Measurements from ENCODE around the gene MSI2. TPM values are rescaled to one million over a fixed set of nuclear protein-coding genes. Genes with fewer than 3 reads are reported as not detected.

Gene MSI2
- total RNA-seq, 1 donor from 2014 or later: 33.8 TPM

- no peak for DNase-seq (ENCODE audit: low read depth)
- H3K36me3 ChIP-seq (ENCODE audit: control insufficient read depth, insufficient read depth, low read length): no peaks in the 10 kb centered on the region
- no peaks in the 10 kb centered on the region for H3K27me3 ChIP-seq (ENCODE audit: control insufficient read depth, insufficient read depth, low read length)
- H3K4me3 ChIP-seq (ENCODE audit: low read depth, low read length): no peak overlapping the region
- no peak for TF ChIP-seq CTCF (IDR thresholded peaks at IDR 0.05; ENCODE audit: insufficient read depth, low read length, poor library complexity, severe bottlenecking)
Observed at GRCh38 chr17:57379237-57379894, 123.0 kb downstream of the MSI2 start.

GRCh38 chr17:57379895-57380434 is 123.6 kb downstream of the MSI2 start:
- Histone ChIP-seq H3K27me3 (ENCODE audit: control insufficient read depth, insufficient read depth, low read length) (no peaks in the 10 kb centered on the region), H3K4me3 (ENCODE audit: low read depth, low read length) (no peak overlapping the region), H3K36me3 (ENCODE audit: control insufficient read depth, insufficient read depth, low read length) (no peaks in the 10 kb centered on the region)
- no peak for TF ChIP-seq CTCF (IDR thresholded peaks at IDR 0.05; ENCODE audit: insufficient read depth, low read length, poor library complexity, severe bottlenecking)
- no peak for DNase-seq (ENCODE audit: low read depth)

- H3K4me3 ChIP-seq (ENCODE audit: low read depth, low read length): no peak overlapping the region
- DNase-seq (ENCODE audit: low read depth): no peak
- TF ChIP-seq CTCF (IDR thresholded peaks at IDR 0.05; ENCODE audit: insufficient read depth, low read length, poor library complexity, severe bottlenecking): no peak
- no peaks in the 10 kb centered on the region for H3K27me3 ChIP-seq (ENCODE audit: control insufficient read depth, insufficient read depth, low read length)
- H3K36me3 ChIP-seq (ENCODE audit: control insufficient read depth, insufficient read depth, low read length): no peaks in the 10 kb centered on the region
Observed at GRCh38 chr17:57381498-57381897, 125.2 kb downstream of the MSI2 start.

GRCh38 chr17:57384219-57384618 is 127.9 kb downstream of the MSI2 start:
- H3K4me3 ChIP-seq (ENCODE audit: low read depth, low read length): no peak overlapping the region
- H3K36me3 ChIP-seq (ENCODE audit: control insufficient read depth, insufficient read depth, low read length): no peaks in the 10 kb centered on the region
- TF ChIP-seq CTCF (IDR thresholded peaks at IDR 0.05; ENCODE audit: insufficient read depth, low read length, poor library complexity, severe bottlenecking): no peak
- DNase-seq (ENCODE audit: low read depth): no peak
- no peaks in the 10 kb centered on the region for H3K27me3 ChIP-seq (ENCODE audit: control insufficient read depth, insufficient read depth, low read length)

- H3K36me3 ChIP-seq (ENCODE audit: control insufficient read depth, insufficient read depth, low read length): no peaks in the 10 kb centered on the region
- H3K27me3 ChIP-seq (ENCODE audit: control insufficient read depth, insufficient read depth, low read length): no peaks in the 10 kb centered on the region
- H3K4me3 ChIP-seq (ENCODE audit: low read depth, low read length): no peak overlapping the region
- TF ChIP-seq CTCF (IDR thresholded peaks at IDR 0.05; ENCODE audit: insufficient read depth, low read length, poor library complexity, severe bottlenecking): no peak
- DNase-seq (ENCODE audit: low read depth): no peak
Observed at GRCh38 chr17:57385975-57386374, 129.7 kb downstream of the MSI2 start.

- no peaks in the 10 kb centered on the region for H3K27me3 ChIP-seq (ENCODE audit: control insufficient read depth, insufficient read depth, low read length)
Observed at GRCh38 chr17:57387575-57387974, 131.3 kb downstream of the MSI2 start.

More at GRCh38 chr17:57387575-57387974, 131.3 kb downstream of the MSI2 start:
- H3K4me3 ChIP-seq (ENCODE audit: low read depth, low read length): no peak overlapping the region
- no peaks in the 10 kb centered on the region for H3K36me3 ChIP-seq (ENCODE audit: control insufficient read depth, insufficient read depth, low read length)
- TF ChIP-seq CTCF (IDR thresholded peaks at IDR 0.05; ENCODE audit: insufficient read depth, low read length, poor library complexity, severe bottlenecking): no peak
- no peak for DNase-seq (ENCODE audit: low read depth)
